HUES64 (cell line): ENCODE results near the gene MAGEA2.
"Not testable (repeated sequence)": the region's sequence is repeated elsewhere in the genome, so short reads cannot be mapped to it uniquely, and the experiment has no call there.

ENCODE experiments used
- H3K27ac ChIP-seq: 2 replicates; pipeline ENCODE4 v1.7.0; 2013; ENCODE audit warnings: low read depth, low read length, inconsistent platforms
- H3K27me3 ChIP-seq: 2 replicates; pipeline ENCODE4 v1.6.1; 2013; ENCODE audit warnings: mild to moderate bottlenecking, low read length; ENCODE audit not compliant: insufficient read depth
- H3K36me3 ChIP-seq: 2 replicates; pipeline ENCODE4 v1.6.1; 2013; ENCODE audit warnings: mild to moderate bottlenecking, low read length; ENCODE audit not compliant: insufficient read depth
- H3K4me1 ChIP-seq: 2 replicates; pipeline ENCODE4 v1.6.1; 2013; ENCODE audit warnings: mild to moderate bottlenecking, low read length, moderate library complexity; ENCODE audit not compliant: insufficient read depth
- H3K4me3 ChIP-seq: 2 replicates; pipeline ENCODE4 v1.5.1; 2013; ENCODE audit warnings: mild to moderate bottlenecking, low read length, moderate library complexity
- H3K9ac ChIP-seq: 2 replicates; pipeline ENCODE4 v1.6.1; 2013; ENCODE audit warnings: mild to moderate bottlenecking, low read depth, low read length
- H3K9me3 ChIP-seq: 2 replicates; pipeline ENCODE4 v1.6.1; 2013; ENCODE audit warnings: low read depth, low read length; ENCODE audit not compliant: insufficient read depth
- WGBS: fragments of 150-250, 120-280 bp; methylation state at CpG from one replicate; pipeline ENCODE4 v1.1.7; 2013; ENCODE audit warnings: missing lambda C conversion rate; 5-methylcytosine and 5-hydroxymethylcytosine counted together

The MAGEA2 gene

GRCh38 chrX:152735860-152736511 is 17.7 kb downstream of the MAGEA2 start:
- no peaks in the 10 kb centered on the region for H3K9me3 ChIP-seq
- H3K27me3 ChIP-seq = no peaks in the 10 kb centered on the region
- H3K9ac ChIP-seq = no peak overlapping the region
- WGBS = 88% methylated on average over 12 of the region's 12 CpGs
- no peaks in the 10 kb centered on the region for H3K4me1 ChIP-seq
- H3K36me3 ChIP-seq = no peaks in the 10 kb centered on the region
- no peak overlapping the region for H3K4me3 ChIP-seq
- H3K27ac ChIP-seq = no peak overlapping the region

DNA sequence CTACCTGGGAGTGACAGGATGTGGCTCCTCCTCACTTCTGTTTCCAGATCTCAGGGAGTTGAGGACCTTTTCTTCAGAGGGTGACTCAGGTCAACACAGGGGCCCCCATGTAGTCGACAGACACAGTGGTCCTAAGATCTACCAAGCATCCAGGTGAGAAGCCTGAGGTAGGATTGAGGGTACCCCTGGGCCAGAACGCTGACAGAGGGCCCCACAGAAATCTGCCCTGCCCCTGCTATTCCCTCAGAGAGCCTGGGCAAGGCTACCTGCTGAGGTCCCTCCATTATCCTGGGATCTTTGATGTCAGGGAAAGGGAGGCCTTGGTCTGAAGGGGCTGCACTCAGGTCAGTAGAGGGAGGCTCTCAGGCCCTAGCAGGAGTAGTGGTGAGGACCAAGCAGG is 18.5 kb downstream of the MAGEA2 start:
- H3K9me3 ChIP-seq = no peaks in the 10 kb centered on the region
- H3K9ac ChIP-seq = no peak overlapping the region
- H3K4me1 ChIP-seq = no peaks in the 10 kb centered on the region
- H3K4me3 ChIP-seq = no peak overlapping the region
- H3K27ac ChIP-seq = no peak overlapping the region
- WGBS = 86% methylated on average over 2 of the region's 2 CpGs
- no peaks in the 10 kb centered on the region for H3K27me3 ChIP-seq
- no peaks in the 10 kb centered on the region for H3K36me3 ChIP-seq

- not testable (repeated sequence) for H3K27me3 ChIP-seq, H3K4me3 ChIP-seq, H3K36me3 ChIP-seq, H3K9ac ChIP-seq, H3K27ac ChIP-seq, H3K4me1 ChIP-seq, H3K9me3 ChIP-seq
- 97% methylated on average over 22 of the region's 22 CpGs for WGBS
These were observed 19.3 kb downstream of the MAGEA2 start for GRCh38 chrX:152734143-152734858.

DNA sequence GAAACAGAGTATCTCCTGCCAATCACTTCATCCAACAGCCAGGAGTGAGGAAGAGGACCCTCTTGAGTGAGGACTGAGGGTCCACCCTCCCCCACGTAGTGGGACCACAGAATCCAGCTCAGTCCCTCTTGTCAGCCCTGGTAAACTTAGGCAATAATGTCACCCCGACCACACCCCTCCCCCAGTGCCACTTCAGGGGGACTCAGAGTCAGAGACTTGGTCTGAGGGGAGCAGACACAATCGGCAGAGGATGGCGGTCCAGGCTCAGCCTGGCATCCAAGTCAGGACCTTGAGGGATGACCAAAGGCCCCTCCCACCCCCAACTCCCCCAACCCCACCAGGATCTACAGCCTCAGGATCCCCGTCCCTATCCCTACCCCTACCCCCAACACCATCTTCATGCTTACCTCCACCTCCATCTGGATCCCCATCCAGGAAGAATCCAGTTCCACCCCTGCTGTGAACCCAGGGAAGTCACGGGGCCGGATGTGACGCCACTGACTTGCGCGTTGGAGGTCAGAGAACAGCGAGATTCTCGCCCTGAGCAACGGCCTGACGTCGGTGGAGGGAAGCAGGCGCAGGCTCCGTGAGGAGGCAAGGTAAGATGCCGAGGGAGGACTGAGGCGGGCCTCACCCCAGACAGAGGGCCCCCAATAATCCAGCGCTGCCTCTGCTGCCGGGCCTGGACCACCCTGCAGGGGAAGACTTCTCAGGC is 20.2 kb downstream of the MAGEA2 start, which contains the start of the genes CSAG1 and MAGEA12:
CSAG1 (minus strand) TSS at position 461 of the 715 bp plus-strand sequence. CDS start 1,261 bp downstream, outside the sequence.
MAGEA12 (plus strand) TSS at position 497 of the 715 bp plus-strand sequence. CDS start 2,405 bp downstream, outside the sequence.
- H3K9ac ChIP-seq = no peak within 1 kb of the TSS
- no peaks in the 10 kb centered on the region for H3K9me3 ChIP-seq
- no peak within 1 kb of the TSS for H3K4me3 ChIP-seq
- no peaks in the 10 kb centered on the region for H3K27me3 ChIP-seq
- WGBS = 94% methylated on average over 13 of the region's 21 CpGs
- no peak within 1 kb of the TSS for H3K27ac ChIP-seq
- no peaks in the 10 kb centered on the region for H3K4me1 ChIP-seq
- H3K36me3 ChIP-seq = no peaks in the 10 kb centered on the region

GRCh38 chrX:152725409-152725808 is 28.2 kb downstream of the MAGEA2 start:
- no peaks in the 10 kb centered on the region for H3K36me3 ChIP-seq
- 68% methylated on average over 6 of the region's 7 CpGs for WGBS
- no peaks in the 10 kb centered on the region for H3K27me3 ChIP-seq
- no peak overlapping the region for H3K9ac ChIP-seq
- H3K4me1 ChIP-seq = no peaks in the 10 kb centered on the region
- H3K4me3 ChIP-seq = no peak overlapping the region
- no peak overlapping the region for H3K27ac ChIP-seq
- no peaks in the 10 kb centered on the region for H3K9me3 ChIP-seq

DNA sequence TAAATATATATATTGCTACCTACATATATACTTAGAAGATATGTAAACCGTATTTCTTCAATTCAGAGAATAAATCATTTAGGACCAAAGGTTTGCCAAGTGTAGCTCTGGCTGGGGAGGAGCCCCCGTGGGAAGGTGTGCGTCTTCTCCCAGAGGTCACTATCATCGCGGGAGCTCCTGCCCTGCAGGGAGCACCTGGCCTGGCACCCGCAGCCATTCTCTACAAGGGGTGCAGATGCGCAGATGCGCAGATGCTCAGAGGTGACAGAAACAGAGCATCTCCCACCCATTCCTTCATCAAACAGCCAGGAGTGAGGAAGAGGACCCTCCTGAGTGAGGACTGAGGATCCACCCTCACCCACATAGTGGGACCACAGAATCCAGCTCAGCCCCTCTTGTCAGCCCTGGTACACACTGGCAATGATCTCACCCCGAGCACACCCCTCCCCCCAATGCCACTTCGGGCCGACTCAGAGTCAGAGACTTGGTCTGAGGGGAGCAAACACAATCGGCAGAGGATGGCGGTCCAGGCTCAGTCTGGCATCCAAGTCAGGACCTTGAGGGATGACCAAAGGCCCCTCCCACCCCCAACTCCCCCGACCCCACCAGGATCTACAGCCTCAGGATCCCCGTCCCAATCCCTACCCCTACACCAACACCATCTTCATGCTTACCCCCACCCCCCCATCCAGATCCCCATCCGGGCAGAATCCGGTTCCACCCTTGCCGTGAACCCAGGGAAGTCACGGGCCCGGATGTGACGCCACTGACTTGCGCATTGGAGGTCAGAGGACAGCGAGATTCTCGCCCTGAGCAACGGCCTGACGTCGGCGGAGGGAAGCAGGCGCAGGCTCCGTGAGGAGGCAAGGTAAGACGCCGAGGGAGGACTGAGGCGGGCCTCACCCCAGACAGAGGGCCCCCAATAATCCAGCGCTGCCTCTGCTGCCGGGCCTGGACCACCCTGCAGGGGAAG is 39.5 kb downstream of the MAGEA2 start, which contains the start of gene MAGEA2B:
MAGEA2B (plus strand) TSS at position 814 of the 973 bp plus-strand sequence. CDS start 2,479 bp downstream, outside the sequence.
- H3K9me3 ChIP-seq, H3K27ac ChIP-seq, H3K4me1 ChIP-seq, H3K4me3 ChIP-seq, H3K27me3 ChIP-seq, H3K36me3 ChIP-seq, H3K9ac ChIP-seq: not testable (repeated sequence)
- no CpG with 5 or more reads among the region's 35 CpGs for WGBS

DNA sequence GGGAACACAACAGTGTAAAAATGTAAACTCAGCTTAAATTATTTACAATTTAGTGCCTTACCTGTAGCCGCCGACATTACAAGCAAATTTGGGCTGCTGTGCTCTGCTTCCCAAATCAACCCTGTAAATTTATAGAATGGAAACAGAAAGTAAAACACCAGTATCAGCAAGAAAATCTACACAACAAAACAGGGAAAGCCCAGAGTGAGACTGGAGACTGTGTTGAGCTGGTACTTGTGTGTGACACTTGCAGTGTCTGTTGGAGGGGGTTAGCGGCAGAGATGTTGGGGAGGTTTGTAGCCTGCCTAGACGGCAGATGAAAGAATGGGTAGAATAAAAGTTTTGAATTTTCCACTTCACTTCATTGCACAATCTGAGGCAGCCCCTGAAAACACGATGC is 40.4 kb downstream of the MAGEA2 start:
- no CpG with 5 or more reads among the region's 5 CpGs for WGBS
- H3K9ac ChIP-seq, H3K9me3 ChIP-seq, H3K4me3 ChIP-seq, H3K27me3 ChIP-seq, H3K27ac ChIP-seq, H3K36me3 ChIP-seq, H3K4me1 ChIP-seq: not testable (repeated sequence)

DNA sequence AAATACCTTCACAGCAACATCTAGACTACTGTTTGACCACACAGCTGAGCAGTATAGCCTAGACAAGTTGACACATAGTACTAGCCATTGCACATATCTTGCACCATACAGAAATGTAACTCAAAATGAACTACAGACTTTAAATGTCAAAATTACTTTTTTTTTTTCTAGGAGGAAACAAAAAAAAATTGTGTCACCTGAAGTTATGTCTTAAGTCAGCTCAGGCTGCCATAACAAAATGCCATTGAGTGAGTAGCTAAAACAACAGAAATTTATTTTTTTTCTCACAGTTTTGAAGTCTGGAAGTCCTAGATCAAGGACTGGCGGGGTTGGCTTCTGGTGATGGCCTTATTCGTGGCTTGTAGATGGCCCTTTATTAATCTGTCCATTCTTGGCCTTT is 44.5 kb downstream of the MAGEA2 start, which contains the start of gene CSAG2:
CSAG2 (minus strand) TSS at position 101 of the 400 bp plus-strand sequence. CDS start 161 bp downstream, outside the sequence.
- no CpG with 5 or more reads among the region's 2 CpGs for WGBS
- H3K36me3 ChIP-seq, H3K27me3 ChIP-seq, H3K4me1 ChIP-seq, H3K27ac ChIP-seq, H3K9me3 ChIP-seq, H3K9ac ChIP-seq, H3K4me3 ChIP-seq: not testable (repeated sequence)

DNA sequence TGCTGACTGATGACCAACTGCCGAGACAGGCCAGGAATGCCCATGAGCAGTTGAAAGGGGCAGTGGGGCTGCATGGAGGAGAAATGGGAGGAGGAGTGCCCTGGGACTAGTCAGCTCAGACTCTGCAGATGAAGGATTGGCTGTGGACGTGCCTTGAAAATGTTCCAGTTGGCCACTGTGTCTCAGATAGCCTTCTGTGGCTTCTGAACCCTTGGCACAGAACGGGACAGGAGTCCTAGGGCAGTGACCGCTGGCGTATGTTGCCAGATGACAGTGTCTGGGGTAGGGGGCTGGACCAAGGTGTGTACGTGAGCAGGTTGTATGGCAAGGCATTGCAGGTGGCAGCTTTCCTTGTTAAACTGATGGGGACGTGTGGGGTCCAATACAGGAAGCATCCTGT is 47.1 kb downstream of the MAGEA2 start:
- not testable (repeated sequence) for H3K27me3 ChIP-seq, H3K9me3 ChIP-seq, H3K27ac ChIP-seq, H3K4me3 ChIP-seq, H3K36me3 ChIP-seq, H3K9ac ChIP-seq, H3K4me1 ChIP-seq
- WGBS = 90% methylated on average over 4 of the region's 7 CpGs

GRCh38 chrX:152700390-152700789 is 53.3 kb downstream of the MAGEA2 start:
- H3K27me3 ChIP-seq, H3K27ac ChIP-seq, H3K4me1 ChIP-seq, H3K9ac ChIP-seq, H3K4me3 ChIP-seq, H3K9me3 ChIP-seq, H3K36me3 ChIP-seq: not testable (repeated sequence)
- WGBS = 95% methylated on average over 4 of the region's 5 CpGs
